Measurements from ENCODE around the gene CLEC6A.

GRCh38 chr12:8517971-8518370 is 62.2 kb downstream of the CLEC6A start:
- TF ChIP-seq CTCF (conservative IDR thresholded peaks at IDR 0.05; ENCODE audit: low read depth, low read length), result no peak
- TF ChIP-seq EZH2 (IDR thresholded peaks at IDR 0.05; ENCODE audit: low read length, unreplicated experiment), result no peak

Measured in PC-3 (cell line).